GM12878 (cell line): ENCODE results near the gene R3HDM2. TPM values are rescaled to one million over a fixed set of nuclear protein-coding genes. Genes with fewer than 3 reads are reported as not detected.
A peak's percentile ranks its signal among the peaks of the same experiment; 100 is the strongest.

ENCODE experiments used
- ATAC-seq: fragments of 200-7000 bp; cut with Tn5 transposase; 3 replicates; pipeline ENCODE4 v1.9.1; 2020; ENCODE audit warnings: mild to moderate bottlenecking, moderate library complexity
- BruUV-seq: library from RNA; stranded (reverse); fragments of 400-500 nt; replicated peaks from 2 replicates; lab custom pipeline; 2021; lab: Mats Ljungman, UMichigan
- CTCF ChIA-PET: fragments of 300-600 bp; sonication (Branson Sonifier 250); formaldehyde crosslinking; extraction: SDS; loops from one replicate; lab custom pipeline; 2021; ENCODE audit warnings: inconsistent platforms; lab: Yijun Ruan, JAX
- POLR2A ChIA-PET: fragments of 350-600 bp; formaldehyde crosslinking; extraction: SDS; loops from one replicate; lab custom pipeline; 2021; ENCODE audit warnings: inconsistent platforms; lab: Charles Lee
- RAD21 ChIA-PET: fragments of 300-600 bp; sonication (Branson Sonifier 250); formaldehyde crosslinking; loops from one replicate; lab custom pipeline; 2023; ENCODE audit warnings: antibody characterized with exemption; ENCODE audit not compliant: unreplicated experiment; lab: Charles Lee
- SMC1A ChIA-PET: fragments of 300-600 bp; sonication (Branson Sonifier 250); formaldehyde crosslinking; loops from one replicate; lab custom pipeline; 2023; ENCODE audit not compliant: unreplicated experiment, uncharacterized antibody; lab: Charles Lee
- DNase-seq: peaks from one replicate; pipeline ENCODE4 v3.0.0-alpha.2; 2011; ENCODE audit warnings: low read depth, low spot score
- FAIRE-seq: peaks from 3 replicates; lab custom pipeline; 2011; peaks lifted over from hg19 to GRCh38; lab: Jason Lieb, UNC
- H2AFZ ChIP-seq: 2 replicates; pipeline ENCODE4 v1.6.0; 2011; ENCODE audit warnings: low read depth, low read length, control low read depth; ENCODE audit not compliant: control insufficient read depth
- H3K27ac ChIP-seq: 2 replicates; pipeline ENCODE4 v1.5.1; 2011; ENCODE audit warnings: control low read depth; ENCODE audit not compliant: control insufficient read depth, insufficient read depth
- H3K27me3 ChIP-seq, 2 experiments: replicated peaks in 1 of 2; 2 replicates each; pipeline versions ENCODE4 v1.6.0 to v1.6.1; 2011; ENCODE audit warnings: low read length in 1 of 2; ENCODE audit not compliant: control insufficient read depth in 2 of 2, insufficient read depth in 2 of 2
- H3K36me3 ChIP-seq, 2 experiments: 2 replicates each; pipeline ENCODE4 v1.5.1; 2011; ENCODE audit warnings: low read length in 1 of 2; ENCODE audit not compliant: control insufficient read depth in 2 of 2, insufficient read depth in 2 of 2
- H3K4me1 ChIP-seq: 2 replicates; pipeline ENCODE4 v1.6.1; 2011; ENCODE audit warnings: mild to moderate bottlenecking, low read length, moderate library complexity, mixed read lengths; ENCODE audit not compliant: control insufficient read depth, insufficient read depth
- H3K4me2 ChIP-seq: 2 replicates; pipeline ENCODE4 v1.6.0; 2011; ENCODE audit warnings: control low read depth; ENCODE audit not compliant: control insufficient read depth, insufficient read depth
- H3K4me3 ChIP-seq: fragments of 200-600 bp; sonication (generic); 2 replicates; pipeline ENCODE4 v1.5.1; 2016
- H3K79me2 ChIP-seq: 2 replicates; pipeline ENCODE4 v1.6.0; 2011; ENCODE audit warnings: low read length; ENCODE audit not compliant: control insufficient read depth, insufficient read depth
- H3K9ac ChIP-seq: 2 replicates; pipeline ENCODE4 v1.8.0; 2011; ENCODE audit warnings: low read length, control low read depth, mixed read lengths; ENCODE audit not compliant: control insufficient read depth, insufficient read depth
- H3K9me3 ChIP-seq: replicated peaks from 3 replicates; pipeline ENCODE4 v1.5.1; 2011; ENCODE audit warnings: mild to moderate bottlenecking, low read length; ENCODE audit not compliant: control insufficient read depth, insufficient read depth
- H4K20me1 ChIP-seq: 2 replicates; pipeline ENCODE4 v1.6.0; 2011; ENCODE audit not compliant: control insufficient read depth, insufficient read depth
- HDGF ChIP-seq: fragments of 450-650 bp; IDR thresholded peaks from 2 replicates; pipeline ENCODE4 v1.6.1; 2016; ENCODE audit warnings: antibody characterized with exemption
- WGBS: methylation state at CpG from one replicate; pipeline ENCODE4 v1.1.6; 2016; ENCODE audit warnings: low lambda C conversion rate; ENCODE audit not compliant: insufficient replicate concordance, insufficient coverage; ENCODE audit errors: missing lambda C conversion rate; 5-methylcytosine and 5-hydroxymethylcytosine counted together
- in situ Hi-C: fragments of 300-500 bp; cut with MboI; formaldehyde crosslinking; loops from 9 replicates; pipeline ENCODE4 v1.14.3; 2018; ENCODE audit warnings: mixed read lengths
- intact Hi-C: fragments of 100-400 bp; cut with micrococcal nuclease; formaldehyde crosslinking; loops from one replicate; pipeline ENCODE4 v1.14.2; 2022; ENCODE audit not compliant: unreplicated experiment
- polyA plus RNA-seq, 11 experiments: library from polyadenylated mRNA; depleted of rRNA in 4 of 11; unstranded in 6 of 11; stranded (reverse) in 5 of 11; fragments of >200 nt; fragmentation: Nextera tagmentation in 4 of 11; fragmentation: Illumina TruSeq in 1 of 11; extraction: Ambion mirVana in 4 of 11; extraction: Trizol in 1 of 11; gene quantifications; 1 replicate in 1 of 11; 2 replicates in 10 of 11; pipeline versions ENCODE4 v1.2.1 to v1.2.3, GENCODE V29; 2011 to 2016; ENCODE audit warnings: inconsistent platforms in 2 of 11, missing spikeins in 2 of 11, low read depth in 1 of 11
- total RNA-seq, 4 experiments: library from RNA; depleted of rRNA in 3 of 4; stranded (reverse); fragments of >200 nt in 3 of 4; fragmentation: Illumina TruSeq in 1 of 4; extraction: Trizol in 1 of 4; gene quantifications; 2 replicates each; pipeline versions ENCODE4 v1.2.1 to v1.2.3, GENCODE V29; 2013 to 2021
- TF ChIP-seq, protein P1 (sequence below): fragments of 150-350 bp; IDR thresholded peaks from 2 replicates; pipeline ENCODE4 v1.6.1; 2014; ENCODE audit warnings: mild to moderate bottlenecking, low read depth, low read length
- TF ChIP-seq, protein P2 (sequence below): fragments of 450-650 bp; IDR thresholded peaks from 2 replicates; pipeline ENCODE4 v1.6.1; 2016; ENCODE audit warnings: mild to moderate bottlenecking, moderate library complexity, borderline replicate concordance

Gene R3HDM2
- total and polyA plus RNA-seq, 10 of the 15 experiments (the other 5 are each of a cell fraction or from before 2014, with no cell fraction given): 4.6 to 26.1 (median 11.2) TPM

DNA sequence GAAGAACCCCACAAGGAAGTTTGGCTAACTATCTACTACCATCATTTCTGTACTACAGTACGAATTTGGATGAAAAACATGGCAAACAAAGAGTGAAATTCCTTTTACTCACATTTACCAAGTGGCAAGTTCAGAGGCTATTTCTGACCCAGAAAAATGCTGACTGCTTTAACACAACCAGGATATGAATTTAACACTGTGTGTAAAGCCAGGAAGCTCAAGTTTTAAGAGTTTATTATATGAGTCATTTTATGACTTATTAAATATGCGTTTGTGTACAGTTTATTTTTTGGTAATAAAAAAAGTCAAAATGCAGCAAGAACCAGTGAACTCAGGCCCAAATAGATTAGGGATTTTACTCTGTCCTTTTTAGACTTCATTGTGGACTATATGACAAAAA, 121.4 kb downstream of the R3HDM2 start (continued):
- no peak for TF ChIP-seq HDGF

DNA sequence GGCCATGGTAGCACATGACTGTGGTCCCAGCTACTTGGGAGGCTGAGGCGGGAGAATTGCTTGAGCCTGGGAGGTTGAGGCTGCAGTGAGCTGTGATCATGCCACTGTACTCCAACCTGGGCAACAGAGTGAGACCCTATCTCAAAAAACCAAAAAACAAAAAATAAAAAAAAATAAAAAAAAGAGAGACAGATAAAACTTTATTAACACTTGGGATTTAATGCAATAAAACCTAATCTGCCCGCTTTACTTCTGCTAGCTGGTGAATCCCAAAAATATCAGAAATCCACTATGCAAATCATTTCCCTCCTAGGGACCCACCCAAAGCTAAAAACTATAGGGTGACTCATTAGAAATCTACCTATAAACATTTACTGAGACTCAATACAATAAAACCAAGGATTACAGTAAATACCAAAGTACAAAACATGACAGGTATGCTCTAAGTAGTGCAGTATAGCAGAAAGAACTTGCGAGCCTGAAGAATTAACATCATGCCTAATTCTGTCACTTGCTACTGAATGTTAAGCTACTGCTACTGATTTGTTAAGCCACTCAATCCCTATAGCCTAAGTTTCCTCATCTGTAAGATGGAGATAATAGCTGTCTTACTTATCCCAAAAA, 129.8 kb downstream of the R3HDM2 start:
- peaks cover 0 to 4% of the 10 kb centered on the region in 2 experiments; a peak in 2 of 4 replicates for H3K36me3 ChIP-seq
- ChIA-PET CTCF (interaction anchor here (0.6 to 15.5 kb wide), 4 partner anchors 14 to 154 kb away, joined by 3 to 540 read pairs (median 3); partner anchors contain the start of genes GLI1 and INHBE), POLR2A (interaction anchor here (0.9 kb wide), 1 partner anchor 31 kb away, joined by 6 read pairs; no protein-coding TSS in a partner anchor)
- TF ChIP-seq, protein P1, sequence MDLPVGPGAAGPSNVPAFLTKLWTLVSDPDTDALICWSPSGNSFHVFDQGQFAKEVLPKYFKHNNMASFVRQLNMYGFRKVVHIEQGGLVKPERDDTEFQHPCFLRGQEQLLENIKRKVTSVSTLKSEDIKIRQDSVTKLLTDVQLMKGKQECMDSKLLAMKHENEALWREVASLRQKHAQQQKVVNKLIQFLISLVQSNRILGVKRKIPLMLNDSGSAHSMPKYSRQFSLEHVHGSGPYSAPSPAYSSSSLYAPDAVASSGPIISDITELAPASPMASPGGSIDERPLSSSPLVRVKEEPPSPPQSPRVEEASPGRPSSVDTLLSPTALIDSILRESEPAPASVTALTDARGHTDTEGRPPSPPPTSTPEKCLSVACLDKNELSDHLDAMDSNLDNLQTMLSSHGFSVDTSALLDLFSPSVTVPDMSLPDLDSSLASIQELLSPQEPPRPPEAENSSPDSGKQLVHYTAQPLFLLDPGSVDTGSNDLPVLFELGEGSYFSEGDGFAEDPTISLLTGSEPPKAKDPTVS: no peak
- TF ChIP-seq, protein P2, sequence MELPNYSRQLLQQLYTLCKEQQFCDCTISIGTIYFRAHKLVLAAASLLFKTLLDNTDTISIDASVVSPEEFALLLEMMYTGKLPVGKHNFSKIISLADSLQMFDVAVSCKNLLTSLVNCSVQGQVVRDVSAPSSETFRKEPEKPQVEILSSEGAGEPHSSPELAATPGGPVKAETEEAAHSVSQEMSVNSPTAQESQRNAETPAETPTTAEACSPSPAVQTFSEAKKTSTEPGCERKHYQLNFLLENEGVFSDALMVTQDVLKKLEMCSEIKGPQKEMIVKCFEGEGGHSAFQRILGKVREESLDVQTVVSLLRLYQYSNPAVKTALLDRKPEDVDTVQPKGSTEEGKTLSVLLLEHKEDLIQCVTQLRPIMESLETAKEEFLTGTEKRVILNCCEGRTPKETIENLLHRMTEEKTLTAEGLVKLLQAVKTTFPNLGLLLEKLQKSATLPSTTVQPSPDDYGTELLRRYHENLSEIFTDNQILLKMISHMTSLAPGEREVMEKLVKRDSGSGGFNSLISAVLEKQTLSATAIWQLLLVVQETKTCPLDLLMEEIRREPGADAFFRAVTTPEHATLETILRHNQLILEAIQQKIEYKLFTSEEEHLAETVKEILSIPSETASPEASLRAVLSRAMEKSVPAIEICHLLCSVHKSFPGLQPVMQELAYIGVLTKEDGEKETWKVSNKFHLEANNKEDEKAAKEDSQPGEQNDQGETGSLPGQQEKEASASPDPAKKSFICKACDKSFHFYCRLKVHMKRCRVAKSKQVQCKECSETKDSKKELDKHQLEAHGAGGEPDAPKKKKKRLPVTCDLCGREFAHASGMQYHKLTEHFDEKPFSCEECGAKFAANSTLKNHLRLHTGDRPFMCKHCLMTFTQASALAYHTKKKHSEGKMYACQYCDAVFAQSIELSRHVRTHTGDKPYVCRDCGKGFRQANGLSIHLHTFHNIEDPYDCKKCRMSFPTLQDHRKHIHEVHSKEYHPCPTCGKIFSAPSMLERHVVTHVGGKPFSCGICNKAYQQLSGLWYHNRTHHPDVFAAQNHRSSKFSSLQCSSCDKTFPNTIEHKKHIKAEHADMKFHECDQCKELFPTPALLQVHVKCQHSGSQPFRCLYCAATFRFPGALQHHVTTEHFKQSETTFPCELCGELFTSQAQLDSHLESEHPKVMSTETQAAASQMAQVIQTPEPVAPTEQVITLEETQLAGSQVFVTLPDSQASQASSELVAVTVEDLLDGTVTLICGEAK: peak; percentile 60
- TF ChIP-seq, all 136 proteins: peak for 1
- no peak overlapping the region for H3K4me2 ChIP-seq
- H2AFZ ChIP-seq: no peak overlapping the region
- no TSS peak for BruUV-seq
- H3K27ac ChIP-seq: no peak overlapping the region
- intact Hi-C loops (no loop called here), in situ Hi-C loops (no loop called here)
- DNase-seq (no peak), FAIRE-seq (no peak), ATAC-seq (no peak)
- no peaks in the 10 kb centered on the region for H3K4me1 ChIP-seq
- H3K9ac ChIP-seq: no peak overlapping the region
- H3K79me2 ChIP-seq: no peaks in the 10 kb centered on the region
- 98% methylated on average over 3 of the region's 3 CpGs for WGBS
- no peaks in the 10 kb centered on the region for H4K20me1 ChIP-seq
- SMC1A ChIA-PET: interaction anchor here (1.1 to 1.5 kb wide), 5 partner anchors 12 to 158 kb away, joined by 3 to 8 read pairs (median 4); no protein-coding TSS in a partner anchor
- RAD21 ChIA-PET: interaction anchor here (0.9 kb wide), 1 partner anchor 152 kb away, joined by 5 read pairs; no protein-coding TSS in a partner anchor
- no peak overlapping the region for H3K4me3 ChIP-seq
- no peaks in the 10 kb centered on the region for H3K9me3 ChIP-seq
- no peaks in the 10 kb centered on the region for H3K27me3 ChIP-seq
